Heart left ventricle (tissue), 13 donors: ENCODE results near the gene SEC23B.

Experiments
- CTCF ChIP-seq, 12 donors: fragments of 200-600 bp; sonication (generic) in 4 of 12; IDR thresholded peaks; one replicate each; pipeline versions ENCODE4 v1.5.0 to v1.8.0; 2018 to 2022; ENCODE audit warnings: antibody characterized with exemption in 12 of 12, mild to moderate bottlenecking in 5 of 12
- POLR2A ChIP-seq, 2 donors: fragments of 450-650 bp; IDR thresholded peaks; one replicate each; pipeline ENCODE4 v1.6.1; 2017; ENCODE audit warnings: antibody characterized with exemption in 2 of 2, mild to moderate bottlenecking in 2 of 2, moderate library complexity in 2 of 2
- donor health status: ischemic (EF 13 %, LVEDD 7.1; RV severe dilation, severe dysfunction).
- donor health status: DM: no; HTN: yes; CAD: no.
- donor health status: DM: no; HTN: no; CAD: no.
- donor health status: ischemic (EF 25% LVEDD 6.9; RV normal size, moderate dysfunction).
- donor health status: ischemic (EF 25% LVEDD 5.7; RV mildly dilated, moderate dysfunction).
- donor health status: ischemic (EF 35%, LVEDD 5.7; RV mildly dilated, moderate dysfunction).
- donor health status: nonischemic (EF 11% LVEDD 7.7; RV severe dilation, severe dysfunction).
- donor health status: DM: yes; HTN: yes; CAD: no.
- donor health status: PGD.
- donor health status: ischemic (EF 29% LVEDD 5.4; RV normal size, mild dysfunction).
- donor health status: nonischemic (EF 23%, LVEDD 6.1; RV moderate dilation, normal function).

- TF ChIP-seq CTCF (IDR thresholded peaks at IDR 0.05) (no peak), POLR2A (IDR thresholded peaks at IDR 0.05) (no peak)
Measured at GRCh38 chr20:18548465-18548864, 40.7 kb downstream of the SEC23B start.
